K562 (cell line): ENCODE measurements around the gene YES1. TPM values are rescaled to one million over a fixed set of nuclear protein-coding genes. Genes with fewer than 3 reads are reported as not detected.

Experiments used
- ATF7 ChIP-seq: fragments of 450-650 bp; IDR thresholded peaks from 2 replicates; pipeline ENCODE4 v1.7.1; 2014; ENCODE audit warnings: mild to moderate bottlenecking, moderate library complexity
- CTBP1 ChIP-seq: fragments of 450-650 bp; IDR thresholded peaks from 2 replicates; pipeline ENCODE4 v1.6.1; 2016; ENCODE audit warnings: borderline replicate concordance
- DPF2 ChIP-seq: fragments of 450-650 bp; IDR thresholded peaks from 2 replicates; pipeline ENCODE4 v1.6.1; 2016
- KAT7 ChIP-seq: sonication (generic); formaldehyde crosslinking; IDR thresholded peaks from 2 replicates; pipeline ENCODE4 v1.8.0; 2022; ENCODE audit warnings: missing genetic modification reagents, mild to moderate bottlenecking, borderline replicate concordance
- KLF10 ChIP-seq: fragments of 250-450 bp; sonication (Bioruptor Pico); IDR thresholded peaks from 2 replicates; pipeline ENCODE4 v1.6.1; 2021; ENCODE audit warnings: matching md5 sums
- MAZ ChIP-seq, 2 experiments: fragments of 450-650 bp in 1 of 2; sonication (generic) in 1 of 2; formaldehyde crosslinking; IDR thresholded peaks in 1 of 2; conservative IDR thresholded peaks in 1 of 2; 2 replicates each; pipeline versions ENCODE4 v1.4.0 to v1.5.0; 2020; ENCODE audit warnings: mild to moderate bottlenecking in 1 of 2, missing genetic modification reagents in 1 of 2
- NCOR1 ChIP-seq: fragments of 450-650 bp; IDR thresholded peaks from 2 replicates; pipeline ENCODE4 v1.6.1; 2016; ENCODE audit warnings: mild to moderate bottlenecking, moderate library complexity
- NELFE ChIP-seq: IDR thresholded peaks from 2 replicates; pipeline ENCODE4 v1.6.1; 2011; ENCODE audit warnings: mild to moderate bottlenecking; ENCODE audit not compliant: insufficient read depth, insufficient read length
- PHF20 ChIP-seq: fragments of 450-650 bp; IDR thresholded peaks from 2 replicates; pipeline ENCODE4 v1.6.1; 2018; ENCODE audit not compliant: partially characterized antibody
- POLR2B ChIP-seq: fragments of 450-650 bp; IDR thresholded peaks from 2 replicates; pipeline ENCODE4 v1.6.1; 2018; ENCODE audit warnings: low read depth; ENCODE audit not compliant: partially characterized antibody
- POLR3A ChIP-seq: IDR thresholded peaks from 2 replicates; pipeline ENCODE4 v1.6.1; 2011; ENCODE audit warnings: borderline replicate concordance, mild to moderate bottlenecking, moderate library complexity; ENCODE audit not compliant: insufficient read length, insufficient read depth; ENCODE audit errors: extremely low read depth
- RBM14 ChIP-seq: fragments of 200-400 bp; formaldehyde crosslinking; IDR thresholded peaks from 2 replicates; pipeline ENCODE4 v1.6.1; 2018; ENCODE audit warnings: low read depth, mild to moderate bottlenecking, low read length, moderate library complexity, borderline replicate concordance; ENCODE audit not compliant: insufficient read depth
- RFX7 ChIP-seq: fragments of 250-450 bp; sonication (Bioruptor Pico); IDR thresholded peaks from 2 replicates; pipeline ENCODE4 v1.5.1; 2021; ENCODE audit warnings: mild to moderate bottlenecking
- SMC3 ChIP-seq: conservative IDR thresholded peaks from 2 replicates; pipeline ENCODE4 v1.6.1; 2011; ENCODE audit warnings: low read depth, low read length, improper control_type of control experiment; ENCODE audit not compliant: insufficient read depth
- WHSC1 ChIP-seq: IDR thresholded peaks from one replicate; pipeline ENCODE4 v1.6.1; 2012; ENCODE audit warnings: low read length, control low read depth, inconsistent platforms
- ZNF134 ChIP-seq: fragments of 250-450 bp; sonication (Bioruptor Pico); conservative IDR thresholded peaks from 2 replicates; pipeline ENCODE4 v1.4.0; 2020
- ZNF263 ChIP-seq: sonication (generic); formaldehyde crosslinking; IDR thresholded peaks from 2 replicates; pipeline ENCODE4 v1.8.0; 2022; ENCODE audit warnings: mild to moderate bottlenecking, missing genetic modification reagents, borderline replicate concordance
- ZNF445 ChIP-seq: fragments of 250-450 bp; sonication (Bioruptor Pico); IDR thresholded peaks from 2 replicates; pipeline ENCODE4 v1.4.0; 2020; ENCODE audit warnings: low read depth, mild to moderate bottlenecking, moderate library complexity
- ZNF655 ChIP-seq: fragments of 250-450 bp; sonication (Bioruptor Pico); IDR thresholded peaks from 2 replicates; pipeline ENCODE4 v1.5.0; 2021
- ZNF780A ChIP-seq: fragments of 250-450 bp; sonication (Bioruptor Pico); IDR thresholded peaks from 2 replicates; pipeline ENCODE4 v1.5.0; 2021; ENCODE audit warnings: mild to moderate bottlenecking
- ZSCAN29 ChIP-seq: fragments of 450-650 bp; IDR thresholded peaks from 2 replicates; pipeline ENCODE4 v1.6.1; 2017
- polyA plus RNA-seq, 8 experiments: library from polyadenylated mRNA; depleted of rRNA in 4 of 8; stranded (reverse) in 5 of 8; unstranded in 3 of 8; fragments of >200 nt; fragmentation: Nextera tagmentation in 2 of 8; fragmentation: Illumina TruSeq in 1 of 8; extraction: Ambion mirVana in 2 of 8; extraction: Trizol in 1 of 8; gene quantifications; 2 replicates each; pipeline versions ENCODE4 v1.2.1 to v1.2.3, GENCODE V29; 2011 to 2014; ENCODE audit warnings: inconsistent platforms in 1 of 8, missing spikeins in 1 of 8
- total RNA-seq, 7 experiments: library from RNA; depleted of rRNA in 6 of 7; stranded (reverse); fragments of >200 nt in 6 of 7; fragmentation: Illumina TruSeq in 2 of 7; extraction: Trizol in 2 of 7; gene quantifications; 2 replicates each; pipeline versions ENCODE4 v1.2.1 to v1.2.3, GENCODE V29; 2011 to 2021; ENCODE audit warnings: low replicate concordance in 1 of 7
- TF ChIP-seq, protein P1 (sequence below): fragments of 450-650 bp; IDR thresholded peaks from 2 replicates; pipeline ENCODE4 v1.6.1; 2016
- TF ChIP-seq, protein P2 (sequence below): fragments of 450-650 bp; formaldehyde crosslinking; IDR thresholded peaks from 2 replicates; pipeline ENCODE4 v1.4.0; 2020; ENCODE audit warnings: mild to moderate bottlenecking, moderate library complexity
- TF ChIP-seq, protein P3 (sequence below): sonication (generic); formaldehyde crosslinking; IDR thresholded peaks from 2 replicates; pipeline ENCODE4 v1.8.0; 2022; ENCODE audit warnings: missing genetic modification reagents, mild to moderate bottlenecking, borderline replicate concordance

The YES1 gene
- total and polyA plus RNA-seq, 9 of the 15 experiments (the other 6 are each of a cell fraction or from before 2014, with no cell fraction given): 37.2 to 115 (median 77.7) TPM

- TF ChIP-seq, protein P1, sequence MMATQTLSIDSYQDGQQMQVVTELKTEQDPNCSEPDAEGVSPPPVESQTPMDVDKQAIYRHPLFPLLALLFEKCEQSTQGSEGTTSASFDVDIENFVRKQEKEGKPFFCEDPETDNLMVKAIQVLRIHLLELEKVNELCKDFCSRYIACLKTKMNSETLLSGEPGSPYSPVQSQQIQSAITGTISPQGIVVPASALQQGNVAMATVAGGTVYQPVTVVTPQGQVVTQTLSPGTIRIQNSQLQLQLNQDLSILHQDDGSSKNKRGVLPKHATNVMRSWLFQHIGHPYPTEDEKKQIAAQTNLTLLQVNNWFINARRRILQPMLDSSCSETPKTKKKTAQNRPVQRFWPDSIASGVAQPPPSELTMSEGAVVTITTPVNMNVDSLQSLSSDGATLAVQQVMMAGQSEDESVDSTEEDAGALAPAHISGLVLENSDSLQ: 0 out of 2 replicates have a peak, but pooled peaks have one; percentile 13
- TF ChIP-seq ZNF134 (CRISPR knock-in tag): no peak
- no peak for TF ChIP-seq RBM14
- TF ChIP-seq PHF20: no peak
- no peak for TF ChIP-seq SMC3
- TF ChIP-seq KLF10 (CRISPR knock-in tag): no peak
- TF ChIP-seq KAT7 (CRISPR knock-in tag): peak; percentile 50; the same call in 1 of the 2 replicates
- TF ChIP-seq POLR2B: peak; percentile 15
- peak; percentile 91 for TF ChIP-seq ZSCAN29
- TF ChIP-seq POLR3A: no peak
- TF ChIP-seq CTBP1: peak; percentile 46; the same call in 1 of the 2 replicates
- peak; percentile 86 for TF ChIP-seq DPF2
- TF ChIP-seq WHSC1: no peak
- 0 out of 2 replicates have a peak, but pooled peaks have one; percentile 54 for TF ChIP-seq ZNF263
- TF ChIP-seq ZNF655 (CRISPR knock-in tag): no peak
- TF ChIP-seq ZNF780A (CRISPR knock-in tag): no peak
- no peak for TF ChIP-seq ZNF445 (CRISPR knock-in tag)
- TF ChIP-seq MAZ (CRISPR knock-in tag; conservative IDR thresholded peaks at IDR 0.05 in 1 of 2, IDR thresholded peaks at IDR 0.05 in 1 of 2): no peak
- TF ChIP-seq, protein P2, sequence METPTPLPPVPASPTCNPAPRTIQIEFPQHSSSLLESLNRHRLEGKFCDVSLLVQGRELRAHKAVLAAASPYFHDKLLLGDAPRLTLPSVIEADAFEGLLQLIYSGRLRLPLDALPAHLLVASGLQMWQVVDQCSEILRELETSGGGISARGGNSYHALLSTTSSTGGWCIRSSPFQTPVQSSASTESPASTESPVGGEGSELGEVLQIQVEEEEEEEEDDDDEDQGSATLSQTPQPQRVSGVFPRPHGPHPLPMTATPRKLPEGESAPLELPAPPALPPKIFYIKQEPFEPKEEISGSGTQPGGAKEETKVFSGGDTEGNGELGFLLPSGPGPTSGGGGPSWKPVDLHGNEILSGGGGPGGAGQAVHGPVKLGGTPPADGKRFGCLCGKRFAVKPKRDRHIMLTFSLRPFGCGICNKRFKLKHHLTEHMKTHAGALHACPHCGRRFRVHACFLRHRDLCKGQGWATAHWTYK (CRISPR knock-in tag): no peak; the same call in 1 of the 2 replicates
- TF ChIP-seq NCOR1: peak; percentile 82
- TF ChIP-seq, protein P3, sequence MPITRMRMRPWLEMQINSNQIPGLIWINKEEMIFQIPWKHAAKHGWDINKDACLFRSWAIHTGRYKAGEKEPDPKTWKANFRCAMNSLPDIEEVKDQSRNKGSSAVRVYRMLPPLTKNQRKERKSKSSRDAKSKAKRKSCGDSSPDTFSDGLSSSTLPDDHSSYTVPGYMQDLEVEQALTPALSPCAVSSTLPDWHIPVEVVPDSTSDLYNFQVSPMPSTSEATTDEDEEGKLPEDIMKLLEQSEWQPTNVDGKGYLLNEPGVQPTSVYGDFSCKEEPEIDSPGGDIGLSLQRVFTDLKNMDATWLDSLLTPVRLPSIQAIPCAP (CRISPR knock-in tag): no peak
- TF ChIP-seq RFX7 (CRISPR knock-in tag): no peak
- no peak for TF ChIP-seq NELFE
- peak; percentile 78 for TF ChIP-seq ATF7
Observed at GRCh38 chr18:773980-774624, 37.9 kb downstream of the YES1 start (continued).
